Thyroid gland (tissue), 4 donors: ENCODE results near the gene KAZN.

ENCODE experiments used
- CTCF ChIP-seq, 6 experiments: fragments of 200-600 bp in 3 of 6; fragments of 450-650 bp in 3 of 6; sonication (generic) in 3 of 6; IDR thresholded peaks; one replicate each; pipeline ENCODE4 v1.5.1; 2016 to 2019; ENCODE audit warnings: antibody characterized with exemption in 6 of 6, mild to moderate bottlenecking in 2 of 6, inconsistent platforms in 1 of 6, moderate library complexity in 1 of 6
- POLR2A ChIP-seq, 2 donors: fragments of 450-650 bp; IDR thresholded peaks; one replicate each; pipeline ENCODE4 v1.6.1; 2017; ENCODE audit warnings: antibody characterized with exemption in 2 of 2, mild to moderate bottlenecking in 2 of 2, moderate library complexity in 1 of 2

- TF ChIP-seq CTCF (IDR thresholded peaks at IDR 0.05) (no peak), POLR2A (IDR thresholded peaks at IDR 0.05) (no peak)
Observed at GRCh38 chr1:14694589-14694988, 96.1 kb downstream of the KAZN start.
